ENCODE results near the gene PRDM16.

- no peak for TF ChIP-seq CTCF (tag by site-specific recombination; IDR thresholded peaks at IDR 0.05)
- TF ChIP-seq ZNF558 (tag by site-specific recombination; IDR thresholded peaks at IDR 0.05): no peak
- TF ChIP-seq ZNF391 (tag by site-specific recombination; IDR thresholded peaks at IDR 0.05; ENCODE audit: borderline replicate concordance, low read depth): no peak
- TF ChIP-seq REST (tag by site-specific recombination; IDR thresholded peaks at IDR 0.05): no peak
- no peak for TF ChIP-seq REPIN1 (tag by site-specific recombination; IDR thresholded peaks at IDR 0.05; ENCODE audit: low read depth)
- no peak for TF ChIP-seq ZNF350 (tag by site-specific recombination; IDR thresholded peaks at IDR 0.05)
- TF ChIP-seq ZSCAN23 (tag by site-specific recombination; IDR thresholded peaks at IDR 0.05): no peak
- TF ChIP-seq PATZ1 (tag by site-specific recombination; IDR thresholded peaks at IDR 0.05): no peak
- no peak for TF ChIP-seq PBX3 (CRISPR knock-in tag; IDR thresholded peaks at IDR 0.05)
- no peak for TF ChIP-seq ZBTB44 (tag by site-specific recombination; IDR thresholded peaks at IDR 0.05)
- TF ChIP-seq ZNF155 (tag by site-specific recombination; IDR thresholded peaks at IDR 0.05): no peak
Observed at GRCh38 chr1:3082571-3083516, 13.8 kb downstream of the PRDM16 start.
